ENCODE measurements around the gene VIT.

DNA sequence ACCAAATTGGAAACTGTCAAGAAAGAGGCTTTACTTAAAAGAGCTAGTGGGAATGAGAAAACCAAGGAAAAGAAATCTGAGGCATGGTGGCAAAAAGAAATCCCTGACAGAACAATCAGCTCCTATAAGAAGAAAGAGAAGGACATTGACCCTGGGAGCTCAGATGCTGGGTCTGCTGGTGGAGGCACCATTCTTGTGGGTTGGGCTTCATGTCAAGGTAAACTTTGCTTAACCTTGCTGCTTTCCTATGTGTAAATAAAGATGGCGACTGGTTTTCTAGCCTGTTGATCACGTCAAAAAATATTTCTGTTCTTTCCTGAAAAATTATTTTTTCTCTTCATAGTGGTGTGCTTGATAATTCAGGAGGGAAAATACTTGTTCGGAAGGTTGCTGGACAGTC lies 58.1 kb downstream of the VIT start:
- TF ChIP-seq CTCF (IDR thresholded peaks at IDR 0.05) (no peak), EZH2phosphoT487 (IDR thresholded peaks at IDR 0.05) (no peak)
